ENCODE data around the gene TMEM250. TPM values are rescaled to one million over a fixed set of nuclear protein-coding genes. Genes with fewer than 3 reads are reported as not detected.
A peak's percentile ranks its signal among the peaks of the same experiment; 100 is the strongest.

Gene TMEM250
- total and polyA plus RNA-seq, 7 experiments from 2014 or later = 16.4 to 61.8 (median 42.2) TPM

DNA sequence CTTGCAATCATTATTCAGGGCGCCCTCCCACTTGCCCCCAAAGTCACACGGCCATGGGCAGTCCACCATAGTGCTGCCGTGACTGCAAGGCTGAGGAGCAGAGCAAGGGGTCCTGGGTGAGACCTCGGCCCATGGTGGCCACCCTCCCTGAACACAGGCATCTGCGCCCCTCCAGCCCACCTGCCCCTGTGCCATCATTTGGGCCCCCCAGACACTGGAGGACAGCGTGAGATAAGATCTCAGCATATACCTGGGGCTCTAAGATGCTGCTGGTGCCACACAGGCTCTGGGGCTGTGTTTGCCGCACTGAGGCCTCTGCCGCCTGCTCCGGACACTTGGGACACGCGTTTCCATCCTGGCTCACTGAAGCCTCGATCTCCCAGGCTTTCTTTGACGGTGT is 3.5 kb downstream of the TMEM250 start:
- CTCF ChIA-PET = no interaction called here
- Histone ChIP-seq H3K9me3 (ENCODE audit: control insufficient read depth in 2 of 3, low read length in 3 of 3) (no peaks in the 10 kb centered on the region), H3K36me3 (ENCODE audit: control insufficient read depth in 2 of 3, insufficient read depth in 3 of 3, low read length in 3 of 3) (peaks cover 0 to 18% (median 0%) of the 10 kb centered on the region in 3 experiments), H3K4me3 (ENCODE audit: low read length) (no peak overlapping the region), H3K4me1 (ENCODE audit: control insufficient read depth in 2 of 2, insufficient read depth in 2 of 2, low read length in 2 of 2) (peaks cover 34 to 56% of the 10 kb centered on the region in 2 donors), H3K27me3 (ENCODE audit: control insufficient read depth in 2 of 2, insufficient read depth in 2 of 2, low read length in 2 of 2) (no peaks in the 10 kb centered on the region), H3K27ac (ENCODE audit: low read depth, low read length) (peak overlapping the region; percentile 2)
- peaks cover 0 to 10% (median 0%) of the 10 kb centered on the region in 5 donors for H3K36me3 Mint-ChIP-seq
- ATAC-seq (no peak), DNase-seq (no peak)
- intact Hi-C loops (cut with micrococcal nuclease) = loop anchor here in 1 of 2 donors (10.0 kb wide), 1 partner anchor 1950 kb away; the partner anchor contains the start of gene RNU6ATAC
- POLR2A ChIA-PET = no interaction called here
- peaks cover 24 to 52% (median 40%) of the 10 kb centered on the region in 7 donors for H3K4me1 Mint-ChIP-seq
- no peaks in the 10 kb centered on the region for H3K27me3 Mint-ChIP-seq
- H3K9me3 Mint-ChIP-seq = no peaks in the 10 kb centered on the region
- peak overlapping the region in 4 of 10 donors; percentile 11 to 82 (median 40) for H3K4me3 Mint-ChIP-seq
- peak overlapping the region in 5 of 9 donors; percentile 25 to 81 (median 73) for H3K27ac Mint-ChIP-seq

DNA sequence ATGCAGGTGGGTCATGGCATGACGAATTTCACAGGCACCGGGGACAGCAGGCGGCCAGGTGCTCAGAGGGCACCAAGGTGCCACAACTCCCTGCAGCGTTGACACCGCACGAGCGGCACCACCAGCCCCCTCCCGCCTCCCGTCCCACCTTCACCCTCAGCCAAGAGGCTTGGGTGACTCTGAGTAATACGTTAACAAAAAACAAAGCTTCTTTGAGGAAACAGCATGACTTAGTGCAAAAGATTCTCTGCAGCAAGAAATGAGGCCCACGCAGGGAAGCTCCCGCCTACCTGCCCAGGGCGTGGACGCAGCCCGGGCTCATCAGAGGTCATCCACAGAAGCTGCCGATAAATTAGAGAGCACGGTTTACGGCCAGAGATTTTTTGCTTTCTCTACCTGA is 4.1 kb downstream of the TMEM250 start:
- Histone ChIP-seq H3K36me3 (ENCODE audit: control insufficient read depth in 2 of 3, insufficient read depth in 3 of 3, low read length in 3 of 3) (peaks cover 0 to 18% (median 0%) of the 10 kb centered on the region in 3 experiments), H3K9me3 (ENCODE audit: control insufficient read depth in 2 of 3, low read length in 3 of 3) (no peaks in the 10 kb centered on the region), H3K4me3 (ENCODE audit: low read length) (no peak overlapping the region), H3K4me1 (ENCODE audit: control insufficient read depth in 2 of 2, insufficient read depth in 2 of 2, low read length in 2 of 2) (peaks cover 37 to 55% of the 10 kb centered on the region in 2 donors), H3K27ac (ENCODE audit: low read depth, low read length) (peak overlapping the region; percentile 2), H3K27me3 (ENCODE audit: control insufficient read depth in 2 of 2, insufficient read depth in 2 of 2, low read length in 2 of 2) (no peaks in the 10 kb centered on the region)
- Mint-ChIP-seq H3K9me3 (no peaks in the 10 kb centered on the region), H3K36me3 (peaks cover 0 to 10% (median 0%) of the 10 kb centered on the region in 5 donors), H3K4me1 (peaks cover 26 to 56% (median 42%) of the 10 kb centered on the region in 7 donors), H3K27me3 (no peaks in the 10 kb centered on the region), H3K27ac (peak overlapping the region in 6 of 9 donors; percentile 49 to 81 (median 68)), H3K4me3 (peak overlapping the region in 6 of 10 donors; percentile 10 to 82 (median 37))
- ATAC-seq = no peak
- intact Hi-C loops (cut with micrococcal nuclease) = loop anchor here in 1 of 2 donors (10.0 kb wide), 1 partner anchor 1950 kb away; the partner anchor contains the start of gene RNU6ATAC
- CTCF ChIA-PET = no interaction called here
- no peak for DNase-seq
- POLR2A ChIA-PET = no interaction called here

DNA sequence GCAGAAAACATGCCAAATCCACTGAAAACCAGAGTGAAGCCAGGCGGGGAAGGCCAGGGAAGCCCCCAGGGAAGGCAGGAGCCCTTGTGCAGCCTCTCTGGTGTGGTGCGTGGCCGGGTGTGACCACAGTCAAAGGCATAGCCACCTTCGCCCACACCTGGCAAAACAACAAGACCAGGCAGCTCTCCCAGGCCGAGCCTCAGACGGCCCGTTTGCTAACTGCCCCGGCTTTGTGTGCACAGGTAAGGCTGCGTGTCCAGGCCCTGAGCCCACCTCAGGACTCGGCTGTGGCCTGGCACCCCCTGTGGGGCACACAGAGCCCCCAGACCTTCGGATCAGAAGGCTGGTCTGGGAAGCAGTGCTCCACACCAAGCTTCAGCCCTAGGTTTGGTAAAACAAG is 6.1 kb downstream of the TMEM250 start:
- ATAC-seq (no peak), DNase-seq (no peak)
- H3K4me3 Mint-ChIP-seq = peak overlapping the region in 8 of 10 donors; percentile 19 to 84 (median 38)
- H3K27me3 Mint-ChIP-seq = no peaks in the 10 kb centered on the region
- H3K4me3 ChIP-seq (ENCODE audit: low read length) = no peak overlapping the region
- H3K4me1 ChIP-seq (ENCODE audit: control insufficient read depth in 2 of 2, insufficient read depth in 2 of 2, low read length in 2 of 2) = peaks cover 45 to 67% of the 10 kb centered on the region in 2 donors
- peak overlapping the region; percentile 62 for H3K27ac ChIP-seq (ENCODE audit: low read depth, low read length)
- H3K27ac Mint-ChIP-seq = peak overlapping the region in 8 of 9 donors; percentile 87 to 97 (median 94)
- H3K9me3 ChIP-seq (ENCODE audit: control insufficient read depth in 2 of 3, low read length in 3 of 3) = no peaks in the 10 kb centered on the region
- ChIA-PET POLR2A (interaction anchor here (1.9 to 5.6 kb wide), 2 partner anchors 17 to 22 kb away, joined by 5 to 38 read pairs; partner anchors contain the start of gene NACC2), CTCF (interaction anchor here (0.9 to 1.7 kb wide), 4 partner anchors 10 to 27 kb away, joined by 3 read pairs; no protein-coding TSS in a partner anchor)
- peaks cover 0 to 10% (median 0%) of the 10 kb centered on the region in 5 donors for H3K36me3 Mint-ChIP-seq
- intact Hi-C loops (cut with micrococcal nuclease) = loop anchor here in 1 of 2 donors (10.0 kb wide), 1 partner anchor 1948 kb away; the partner anchor contains the start of gene RNU6ATAC
- no peaks in the 10 kb centered on the region for H3K9me3 Mint-ChIP-seq
- peaks cover 0 to 18% (median 0%) of the 10 kb centered on the region in 3 experiments for H3K36me3 ChIP-seq (ENCODE audit: control insufficient read depth in 2 of 3, insufficient read depth in 3 of 3, low read length in 3 of 3)
- peaks cover 31 to 70% (median 52%) of the 10 kb centered on the region in 7 donors for H3K4me1 Mint-ChIP-seq
- no peaks in the 10 kb centered on the region for H3K27me3 ChIP-seq (ENCODE audit: control insufficient read depth in 2 of 2, insufficient read depth in 2 of 2, low read length in 2 of 2)

DNA sequence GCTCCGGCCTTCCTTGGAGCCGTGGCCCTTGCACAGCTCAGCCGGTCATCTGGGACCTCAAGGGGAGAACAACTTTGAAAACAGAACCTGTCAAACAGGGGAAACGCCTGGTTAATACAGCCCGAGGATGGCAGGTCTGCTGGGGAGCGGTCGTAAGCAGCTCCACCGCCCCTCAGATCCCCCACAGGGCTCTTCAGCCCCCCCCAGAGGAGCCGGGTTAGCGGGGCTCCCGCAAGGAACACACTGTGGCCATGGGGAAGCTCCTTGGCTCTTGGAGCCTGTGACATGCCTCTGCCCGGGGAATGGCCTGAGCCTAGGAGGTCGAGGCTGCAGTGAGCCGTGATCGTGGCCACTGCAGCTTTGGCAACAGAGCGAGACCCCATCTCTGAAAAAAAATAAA is 6.8 kb downstream of the TMEM250 start:
- Mint-ChIP-seq H3K9me3 (no peaks in the 10 kb centered on the region), H3K27ac (peak overlapping the region; percentile 65 to 97 (median 88)), H3K4me3 (peak overlapping the region; percentile 21 to 91 (median 49)), H3K27me3 (no peaks in the 10 kb centered on the region), H3K4me1 (peaks cover 38 to 76% (median 59%) of the 10 kb centered on the region in 7 donors), H3K36me3 (peaks cover 0 to 10% (median 0%) of the 10 kb centered on the region in 5 donors)
- Histone ChIP-seq H3K4me1 (ENCODE audit: control insufficient read depth in 2 of 2, insufficient read depth in 2 of 2, low read length in 2 of 2) (peaks cover 45 to 66% of the 10 kb centered on the region in 2 donors), H3K27ac (ENCODE audit: low read depth, low read length) (peak overlapping the region; percentile 62), H3K9me3 (ENCODE audit: control insufficient read depth in 2 of 3, low read length in 3 of 3) (no peaks in the 10 kb centered on the region), H3K36me3 (ENCODE audit: control insufficient read depth in 2 of 3, insufficient read depth in 3 of 3, low read length in 3 of 3) (peaks cover 0 to 18% (median 0%) of the 10 kb centered on the region in 3 experiments), H3K27me3 (ENCODE audit: control insufficient read depth in 2 of 2, insufficient read depth in 2 of 2, low read length in 2 of 2) (no peaks in the 10 kb centered on the region), H3K4me3 (ENCODE audit: low read length) (no peak overlapping the region)
- ChIA-PET POLR2A (interaction anchor here (1.4 to 5.6 kb wide), 3 partner anchors 11 to 22 kb away, joined by 4 to 38 read pairs (median 5); partner anchors contain the start of gene NACC2), CTCF (interaction anchor here (0.9 kb wide), 1 partner anchor 27 kb away, joined by 3 read pairs; no protein-coding TSS in a partner anchor)
- no peak for ATAC-seq
- DNase-seq = no peak
- intact Hi-C loops (cut with micrococcal nuclease) = loop anchor here in 1 of 2 donors (10.0 kb wide), 1 partner anchor 1947 kb away; the partner anchor contains the start of gene RNU6ATAC

DNA sequence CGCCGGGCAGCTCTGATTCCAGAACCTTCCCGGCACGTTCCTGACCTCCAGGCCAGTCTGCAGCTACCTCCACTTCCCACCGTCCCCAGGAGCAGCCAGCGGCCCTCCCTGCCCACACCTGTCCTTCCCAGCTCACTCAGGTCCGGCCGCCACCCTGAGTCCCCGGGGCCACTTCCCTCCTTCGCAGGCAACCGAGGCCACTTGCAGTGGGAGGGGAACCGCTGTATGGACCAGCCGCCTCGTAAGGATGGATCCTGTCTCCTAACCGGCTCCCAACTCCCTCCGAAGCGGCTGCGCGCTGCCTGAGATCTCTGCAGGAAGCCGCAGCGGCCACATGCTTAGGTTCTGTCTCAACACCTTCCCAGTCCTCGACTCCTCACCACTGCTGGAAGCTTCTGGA is 7.5 kb downstream of the TMEM250 start:
- H3K27me3 Mint-ChIP-seq = no peaks in the 10 kb centered on the region
- Histone ChIP-seq H3K27ac (ENCODE audit: low read depth, low read length) (peak overlapping the region; percentile 62), H3K27me3 (ENCODE audit: control insufficient read depth in 2 of 2, insufficient read depth in 2 of 2, low read length in 2 of 2) (no peaks in the 10 kb centered on the region), H3K36me3 (ENCODE audit: control insufficient read depth in 2 of 3, insufficient read depth in 3 of 3, low read length in 3 of 3) (peaks cover 0 to 14% (median 0%) of the 10 kb centered on the region in 3 experiments), H3K4me3 (ENCODE audit: low read length) (no peak overlapping the region), H3K9me3 (ENCODE audit: control insufficient read depth in 2 of 3, low read length in 3 of 3) (no peaks in the 10 kb centered on the region), H3K4me1 (ENCODE audit: control insufficient read depth in 2 of 2, insufficient read depth in 2 of 2, low read length in 2 of 2) (peaks cover 51 to 72% of the 10 kb centered on the region in 2 donors)
- CTCF ChIA-PET = no interaction called here
- peaks cover 0 to 10% (median 0%) of the 10 kb centered on the region in 5 donors for H3K36me3 Mint-ChIP-seq
- ATAC-seq (no peak), DNase-seq (no peak)
- peak overlapping the region in 8 of 9 donors; percentile 46 to 97 (median 77) for H3K27ac Mint-ChIP-seq
- POLR2A ChIA-PET = interaction anchor here (0.6 to 5.6 kb wide), 4 partner anchors 11 to 128 kb away, joined by 3 to 38 read pairs (median 4); partner anchors contain the start of gene NACC2
- H3K4me1 Mint-ChIP-seq = peaks cover 38 to 82% (median 63%) of the 10 kb centered on the region in 7 donors
- H3K4me3 Mint-ChIP-seq = peak overlapping the region in 7 of 10 donors; percentile 39 to 91 (median 82)
- intact Hi-C loops (cut with micrococcal nuclease) = loop anchor here in 1 of 2 donors (10.0 kb wide), 1 partner anchor 1946 kb away; the partner anchor contains the start of gene RNU6ATAC
- H3K9me3 Mint-ChIP-seq = no peaks in the 10 kb centered on the region

Data from naive thymus-derived CD4-positive, alpha-beta T cell (primary cell).